ENCODE measurements around the gene WNT10A.

- TF ChIP-seq SIN3A (IDR thresholded peaks at IDR 0.05; ENCODE audit: borderline replicate concordance, insufficient read depth, low read length) (no peak), POLR2AphosphoS5 (IDR thresholded peaks at IDR 0.05; ENCODE audit: low read depth, low read length) (no peak), TAF1 (IDR thresholded peaks at IDR 0.05; ENCODE audit: borderline replicate concordance, insufficient read depth, low read length) (no peak)
- TF ChIP-seq, protein P1, sequence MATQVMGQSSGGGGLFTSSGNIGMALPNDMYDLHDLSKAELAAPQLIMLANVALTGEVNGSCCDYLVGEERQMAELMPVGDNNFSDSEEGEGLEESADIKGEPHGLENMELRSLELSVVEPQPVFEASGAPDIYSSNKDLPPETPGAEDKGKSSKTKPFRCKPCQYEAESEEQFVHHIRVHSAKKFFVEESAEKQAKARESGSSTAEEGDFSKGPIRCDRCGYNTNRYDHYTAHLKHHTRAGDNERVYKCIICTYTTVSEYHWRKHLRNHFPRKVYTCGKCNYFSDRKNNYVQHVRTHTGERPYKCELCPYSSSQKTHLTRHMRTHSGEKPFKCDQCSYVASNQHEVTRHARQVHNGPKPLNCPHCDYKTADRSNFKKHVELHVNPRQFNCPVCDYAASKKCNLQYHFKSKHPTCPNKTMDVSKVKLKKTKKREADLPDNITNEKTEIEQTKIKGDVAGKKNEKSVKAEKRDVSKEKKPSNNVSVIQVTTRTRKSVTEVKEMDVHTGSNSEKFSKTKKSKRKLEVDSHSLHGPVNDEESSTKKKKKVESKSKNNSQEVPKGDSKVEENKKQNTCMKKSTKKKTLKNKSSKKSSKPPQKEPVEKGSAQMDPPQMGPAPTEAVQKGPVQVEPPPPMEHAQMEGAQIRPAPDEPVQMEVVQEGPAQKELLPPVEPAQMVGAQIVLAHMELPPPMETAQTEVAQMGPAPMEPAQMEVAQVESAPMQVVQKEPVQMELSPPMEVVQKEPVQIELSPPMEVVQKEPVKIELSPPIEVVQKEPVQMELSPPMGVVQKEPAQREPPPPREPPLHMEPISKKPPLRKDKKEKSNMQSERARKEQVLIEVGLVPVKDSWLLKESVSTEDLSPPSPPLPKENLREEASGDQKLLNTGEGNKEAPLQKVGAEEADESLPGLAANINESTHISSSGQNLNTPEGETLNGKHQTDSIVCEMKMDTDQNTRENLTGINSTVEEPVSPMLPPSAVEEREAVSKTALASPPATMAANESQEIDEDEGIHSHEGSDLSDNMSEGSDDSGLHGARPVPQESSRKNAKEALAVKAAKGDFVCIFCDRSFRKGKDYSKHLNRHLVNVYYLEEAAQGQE (IDR thresholded peaks at IDR 0.05; ENCODE audit: insufficient read depth in 1 of 2, low read depth in 2 of 2, low read length in 2 of 2) = no peak
Observed at GRCh38 chr2:218850796-218851195, 29.9 kb upstream of the WNT10A start.

Data from PFSK-1 (cell line).